ENCODE data around the gene BMERB1.
"Not testable (repeated sequence)": the region's sequence is repeated elsewhere in the genome, so short reads cannot be mapped to it uniquely, and the experiment has no call there.

The BMERB1 gene

GRCh38 chr16:15585956-15586355 lies 151.6 kb downstream of the BMERB1 start:
- DNase-seq (ENCODE audit: low read depth in 2 of 3, low spot score in 1 of 3), result no peak

GRCh38 chr16:15586716-15587115 lies 152.3 kb downstream of the BMERB1 start:
- DNase-seq (ENCODE audit: low read depth in 2 of 3, low spot score in 1 of 3), result no peak

- DNase-seq (ENCODE audit: low read depth in 2 of 3, low spot score in 1 of 3), result no peak
Measured at GRCh38 chr16:15587152-15587825, 152.9 kb downstream of the BMERB1 start.

GRCh38 chr16:15592324-15592723 lies 157.9 kb downstream of the BMERB1 start:
- DNase-seq (ENCODE audit: low read depth in 2 of 3, low spot score in 1 of 3), result no peak

GRCh38 chr16:15593235-15593634 lies 158.8 kb downstream of the BMERB1 start:
- no peak for DNase-seq (ENCODE audit: low read depth in 2 of 3, low spot score in 1 of 3)

- no peak for DNase-seq (ENCODE audit: low read depth in 2 of 3, low spot score in 1 of 3)
Measured at GRCh38 chr16:15594711-15595320, 160.4 kb downstream of the BMERB1 start.

- no peak for DNase-seq (ENCODE audit: low read depth in 2 of 3, low spot score in 1 of 3)
Measured at GRCh38 chr16:15597135-15597534, 162.7 kb downstream of the BMERB1 start.

GRCh38 chr16:15597822-15598647 lies 163.6 kb downstream of the BMERB1 start:
- DNase-seq (ENCODE audit: low read depth in 2 of 3, low spot score in 1 of 3), result no peak

- no peak for DNase-seq (ENCODE audit: low read depth in 2 of 3, low spot score in 1 of 3)
Measured at GRCh38 chr16:15598648-15599190, 164.3 kb downstream of the BMERB1 start.

- DNase-seq (ENCODE audit: low read depth in 2 of 3, low spot score in 1 of 3), result no peak
Measured at GRCh38 chr16:15599303-15600070, 165.1 kb downstream of the BMERB1 start.

GRCh38 chr16:15601212-15601879 lies 167.0 kb downstream of the BMERB1 start:
- no peak for DNase-seq (ENCODE audit: low read depth in 2 of 3, low spot score in 1 of 3)

GRCh38 chr16:15602285-15603044 lies 168.1 kb downstream of the BMERB1 start:
- no peak for DNase-seq (ENCODE audit: low read depth in 2 of 3, low spot score in 1 of 3)

GRCh38 chr16:15604460-15605440 lies 170.4 kb downstream of the BMERB1 start:
- no peak for DNase-seq (ENCODE audit: low read depth in 2 of 3, low spot score in 1 of 3)

- DNase-seq (ENCODE audit: low read depth in 2 of 3, low spot score in 1 of 3), result no peak
Measured at GRCh38 chr16:15605839-15606517, 171.6 kb downstream of the BMERB1 start.

- no peak for DNase-seq (ENCODE audit: low read depth in 2 of 3, low spot score in 1 of 3)
Measured at GRCh38 chr16:15606518-15607220, 172.3 kb downstream of the BMERB1 start.

GRCh38 chr16:15607221-15607699 lies 172.9 kb downstream of the BMERB1 start:
- DNase-seq (ENCODE audit: low read depth in 2 of 3, low spot score in 1 of 3), result not testable (repeated sequence)

- DNase-seq (ENCODE audit: low read depth in 2 of 3, low spot score in 1 of 3), result no peak
Measured at GRCh38 chr16:15607700-15608396, 173.5 kb downstream of the BMERB1 start.
